ENCODE results near the gene ATRIP.
A peak's percentile ranks its signal among the peaks of the same experiment; 100 is the strongest.

The ATRIP gene

GRCh38 chr3:48503401-48504050, 57.0 kb downstream of the ATRIP start:
- DNase-seq (ENCODE audit: low read depth in 3 of 3) = no peak

- peak in 2 of 3 experiments; percentile 26 to 43 for DNase-seq (ENCODE audit: low read depth in 3 of 3)
These were observed 57.8 kb downstream of the ATRIP start, which contains the start of gene SHISA5 for GRCh38 chr3:48504051-48504946. Gene SHISA5 (minus strand): TSS chr3:48504174. CDS start chr3:48504094, 80 bp downstream.

DNA sequence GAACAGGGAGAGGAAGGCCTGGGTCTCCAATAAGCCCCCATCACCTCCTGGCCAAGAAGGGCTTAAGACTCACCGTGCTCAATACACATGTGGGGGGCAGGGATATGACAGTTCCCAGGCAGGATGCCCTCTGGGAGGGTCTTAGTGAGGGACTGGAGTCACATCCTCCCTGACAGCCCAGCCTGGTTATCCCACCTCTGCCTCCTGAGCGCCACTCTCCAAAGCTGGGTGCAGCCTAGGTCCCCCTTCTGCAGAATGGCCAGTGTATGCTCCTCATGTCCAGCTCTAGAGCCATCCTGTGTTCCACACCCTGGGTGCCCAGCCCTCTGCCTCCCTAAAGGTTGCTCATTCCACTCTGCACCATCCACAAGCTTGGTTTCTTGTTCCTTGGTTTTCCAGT, 58.6 kb downstream of the ATRIP start:
- DNase-seq (ENCODE audit: low read depth in 3 of 3) = no peak

GRCh38 chr3:48505968-48506504, 59.5 kb downstream of the ATRIP start:
- no peak for DNase-seq (ENCODE audit: low read depth in 3 of 3)

DNA sequence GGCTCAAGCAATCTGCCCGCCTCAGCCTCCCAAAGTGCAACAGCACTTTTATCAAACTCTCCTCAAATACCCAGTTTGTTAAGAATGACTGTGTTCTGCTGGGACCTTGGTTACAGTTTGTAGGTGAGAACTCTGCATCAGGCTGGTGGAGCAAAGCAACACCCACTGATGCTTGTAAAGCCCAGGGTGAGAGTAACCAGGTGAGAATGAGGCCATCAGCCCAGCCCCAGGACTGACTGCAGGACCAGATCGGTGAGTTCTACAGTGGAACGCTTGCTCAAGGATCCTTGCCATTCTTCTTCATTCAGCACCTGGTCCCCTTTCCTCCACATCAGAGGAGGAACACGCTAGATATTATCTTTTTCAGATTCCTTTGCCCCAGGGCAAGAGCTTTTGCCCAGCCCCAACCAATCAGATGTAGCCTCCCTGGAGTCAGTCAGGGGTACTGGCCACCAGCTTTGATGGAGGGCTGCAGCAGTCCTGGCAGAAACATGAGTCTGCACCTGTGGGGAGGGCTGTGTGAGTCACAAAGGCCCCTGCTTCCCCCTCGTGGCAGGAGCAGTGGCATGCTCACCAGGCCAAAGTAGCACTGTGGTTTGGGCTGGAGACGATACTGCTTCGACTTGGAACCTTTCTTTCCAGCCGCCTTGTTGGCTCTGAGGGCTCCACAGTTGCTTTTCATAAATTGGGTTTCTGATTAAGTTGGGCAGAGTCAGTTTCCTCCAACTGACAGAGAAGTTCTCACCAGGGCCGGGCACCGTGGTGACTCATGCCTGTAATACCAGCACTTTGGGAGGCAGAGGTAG, 60.9 kb downstream of the ATRIP start:
- peak; percentile 36 to 58 (median 57) for DNase-seq (ENCODE audit: low read depth in 3 of 3)

DNA sequence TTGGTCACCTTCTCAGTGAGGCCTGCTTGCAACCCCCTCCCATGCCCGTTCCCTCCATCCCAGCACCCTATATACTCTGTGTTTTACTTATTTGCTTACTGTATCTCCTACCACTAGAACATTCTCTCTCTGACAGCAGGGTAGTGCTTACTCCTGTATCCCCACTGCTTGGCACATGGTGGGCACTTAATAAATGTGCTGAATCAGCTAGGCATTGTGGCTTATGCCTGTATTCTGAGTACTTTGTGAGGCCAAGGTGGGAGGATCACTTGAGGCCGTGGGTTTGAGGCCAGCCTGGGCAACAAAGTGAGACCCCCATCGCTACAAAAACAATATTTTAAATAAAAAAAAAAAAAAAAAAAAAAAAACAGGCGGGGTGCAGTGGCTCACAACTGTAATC, 65.0 kb downstream of the ATRIP start:
- no peak for DNase-seq (ENCODE audit: low read depth in 3 of 3)

DNA sequence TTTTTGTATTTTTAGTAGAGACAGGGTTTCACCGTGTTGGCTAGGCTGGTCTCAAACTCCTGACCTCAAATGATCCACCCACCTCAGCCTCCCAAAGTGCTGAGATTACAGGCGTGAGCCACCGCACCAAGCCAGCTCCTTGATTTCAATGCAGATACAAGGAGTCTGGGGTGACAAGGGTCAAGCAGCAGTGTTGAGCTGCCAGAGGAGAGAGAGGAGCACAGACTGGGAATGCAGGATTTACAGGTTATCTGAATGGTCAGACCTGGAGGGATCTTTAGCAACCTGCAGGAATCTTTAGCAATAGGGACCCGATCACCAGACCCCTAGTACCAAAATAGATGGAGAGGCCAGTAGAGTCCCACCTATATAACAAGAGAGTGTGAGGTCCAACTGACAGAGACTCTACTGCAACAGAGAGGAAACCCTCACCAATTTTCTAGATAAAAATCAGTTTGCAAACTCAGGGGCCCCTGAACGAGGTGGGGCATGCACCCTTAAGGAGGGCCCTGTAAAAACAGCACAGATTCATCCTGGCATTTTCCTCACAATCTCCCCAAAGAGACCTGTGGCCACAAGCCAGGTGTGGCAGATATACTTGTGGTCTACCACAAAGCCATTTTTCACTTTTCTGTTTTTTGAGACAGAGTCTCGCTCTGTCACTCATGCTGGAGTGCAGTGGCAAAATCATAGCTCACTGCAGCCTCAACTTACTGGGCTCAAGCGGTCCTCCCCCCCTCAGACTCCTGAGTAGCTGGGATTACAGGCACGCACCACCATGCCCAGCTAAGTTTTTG, 68.1 kb downstream of the ATRIP start:
- no peak for DNase-seq (ENCODE audit: low read depth in 3 of 3)

Data from stimulated activated CD4-positive, alpha-beta T cell treated with anti-CD3 and anti-CD28 coated beads, TNF-alpha, amount 100 ng/mL, for 4 hours (primary cell).